GM12878 (cell line): Measurements from ENCODE around the gene MSI2. TPM values are rescaled to one million over a fixed set of nuclear protein-coding genes. Genes with fewer than 3 reads are reported as not detected.

Experiments used
- ATAC-seq: fragments of 200-7000 bp; cut with Tn5 transposase; 3 replicates; pipeline ENCODE4 v1.9.1; 2020; ENCODE audit warnings: mild to moderate bottlenecking, moderate library complexity
- BruUV-seq: library from RNA; stranded (reverse); fragments of 400-500 nt; replicated peaks from 2 replicates; lab custom pipeline; 2021; lab: Mats Ljungman, UMichigan
- CTCF ChIA-PET: fragments of 300-600 bp; sonication (Branson Sonifier 250); formaldehyde crosslinking; extraction: SDS; loops from one replicate; lab custom pipeline; 2021; ENCODE audit warnings: inconsistent platforms; lab: Yijun Ruan, JAX
- POLR2A ChIA-PET: fragments of 350-600 bp; formaldehyde crosslinking; extraction: SDS; loops from one replicate; lab custom pipeline; 2021; ENCODE audit warnings: inconsistent platforms; lab: Charles Lee
- RAD21 ChIA-PET: fragments of 300-600 bp; sonication (Branson Sonifier 250); formaldehyde crosslinking; loops from one replicate; lab custom pipeline; 2023; ENCODE audit warnings: antibody characterized with exemption; ENCODE audit not compliant: unreplicated experiment; lab: Charles Lee
- SMC1A ChIA-PET: fragments of 300-600 bp; sonication (Branson Sonifier 250); formaldehyde crosslinking; loops from one replicate; lab custom pipeline; 2023; ENCODE audit not compliant: unreplicated experiment, uncharacterized antibody; lab: Charles Lee
- DNase-seq: peaks from one replicate; pipeline ENCODE4 v3.0.0-alpha.2; 2011; ENCODE audit warnings: low read depth, low spot score
- FAIRE-seq: peaks from 3 replicates; lab custom pipeline; 2011; peaks lifted over from hg19 to GRCh38; lab: Jason Lieb, UNC
- H2AFZ ChIP-seq: 2 replicates; pipeline ENCODE4 v1.6.0; 2011; ENCODE audit warnings: low read depth, low read length, control low read depth; ENCODE audit not compliant: control insufficient read depth
- H3K27ac ChIP-seq: 2 replicates; pipeline ENCODE4 v1.5.1; 2011; ENCODE audit warnings: control low read depth; ENCODE audit not compliant: control insufficient read depth, insufficient read depth
- H3K27me3 ChIP-seq, 2 experiments: replicated peaks in 1 of 2; 2 replicates each; pipeline versions ENCODE4 v1.6.0 to v1.6.1; 2011; ENCODE audit warnings: low read length in 1 of 2; ENCODE audit not compliant: control insufficient read depth in 2 of 2, insufficient read depth in 2 of 2
- H3K36me3 ChIP-seq, 2 experiments: 2 replicates each; pipeline ENCODE4 v1.5.1; 2011; ENCODE audit warnings: low read length in 1 of 2; ENCODE audit not compliant: control insufficient read depth in 2 of 2, insufficient read depth in 2 of 2
- H3K4me1 ChIP-seq: 2 replicates; pipeline ENCODE4 v1.6.1; 2011; ENCODE audit warnings: mild to moderate bottlenecking, low read length, moderate library complexity, mixed read lengths; ENCODE audit not compliant: control insufficient read depth, insufficient read depth
- H3K4me2 ChIP-seq: 2 replicates; pipeline ENCODE4 v1.6.0; 2011; ENCODE audit warnings: control low read depth; ENCODE audit not compliant: control insufficient read depth, insufficient read depth
- H3K4me3 ChIP-seq: fragments of 200-600 bp; sonication (generic); 2 replicates; pipeline ENCODE4 v1.5.1; 2016
- H3K79me2 ChIP-seq: 2 replicates; pipeline ENCODE4 v1.6.0; 2011; ENCODE audit warnings: low read length; ENCODE audit not compliant: control insufficient read depth, insufficient read depth
- H3K9ac ChIP-seq: 2 replicates; pipeline ENCODE4 v1.8.0; 2011; ENCODE audit warnings: low read length, control low read depth, mixed read lengths; ENCODE audit not compliant: control insufficient read depth, insufficient read depth
- H3K9me3 ChIP-seq: replicated peaks from 3 replicates; pipeline ENCODE4 v1.5.1; 2011; ENCODE audit warnings: mild to moderate bottlenecking, low read length; ENCODE audit not compliant: control insufficient read depth, insufficient read depth
- H4K20me1 ChIP-seq: 2 replicates; pipeline ENCODE4 v1.6.0; 2011; ENCODE audit not compliant: control insufficient read depth, insufficient read depth
- DPF2 ChIP-seq: fragments of 450-650 bp; IDR thresholded peaks from 2 replicates; pipeline ENCODE4 v1.6.1; 2017; ENCODE audit warnings: mild to moderate bottlenecking
- EP300 ChIP-seq, 2 experiments: fragments of 150-350 bp in 1 of 2; IDR thresholded peaks; 2 replicates each; pipeline ENCODE4 v1.6.1; 2011 to 2012; ENCODE audit warnings: low read depth in 2 of 2, low read length in 2 of 2, borderline replicate concordance in 1 of 2, improper control_type of control experiment in 1 of 2, inconsistent platforms in 1 of 2; ENCODE audit not compliant: control insufficient read depth in 1 of 2
- ESRRA ChIP-seq: IDR thresholded peaks from 2 replicates; pipeline ENCODE4 v1.6.1; 2012; ENCODE audit warnings: mild to moderate bottlenecking, low read length, improper control_type of control experiment
- EZH2 ChIP-seq: IDR thresholded peaks from 2 replicates; pipeline ENCODE4 v1.6.1; 2012; ENCODE audit warnings: low read depth, mild to moderate bottlenecking, control low read depth, inconsistent platforms, low read length, borderline replicate concordance; ENCODE audit not compliant: control insufficient read depth
- MTA2 ChIP-seq: fragments of 450-650 bp; IDR thresholded peaks from 2 replicates; pipeline ENCODE4 v1.6.1; 2016; ENCODE audit warnings: low read depth, mild to moderate bottlenecking, moderate library complexity
- RB1 ChIP-seq: fragments of 450-650 bp; formaldehyde crosslinking; IDR thresholded peaks from 2 replicates; pipeline ENCODE4 v1.6.1; 2017; ENCODE audit warnings: mild to moderate bottlenecking, borderline replicate concordance
- SMARCA5 ChIP-seq: fragments of 450-650 bp; IDR thresholded peaks from 2 replicates; pipeline ENCODE4 v1.6.1; 2017; ENCODE audit warnings: mild to moderate bottlenecking
- WGBS: methylation state at CpG from one replicate; pipeline ENCODE4 v1.1.6; 2016; ENCODE audit warnings: low lambda C conversion rate; ENCODE audit not compliant: insufficient replicate concordance, insufficient coverage; ENCODE audit errors: missing lambda C conversion rate; 5-methylcytosine and 5-hydroxymethylcytosine counted together
- in situ Hi-C: fragments of 300-500 bp; cut with MboI; formaldehyde crosslinking; loops from 9 replicates; pipeline ENCODE4 v1.14.3; 2018; ENCODE audit warnings: mixed read lengths
- intact Hi-C: fragments of 100-400 bp; cut with micrococcal nuclease; formaldehyde crosslinking; loops from one replicate; pipeline ENCODE4 v1.14.2; 2022; ENCODE audit not compliant: unreplicated experiment
- polyA plus RNA-seq, 11 experiments: library from polyadenylated mRNA; depleted of rRNA in 4 of 11; unstranded in 6 of 11; stranded (reverse) in 5 of 11; fragments of >200 nt; fragmentation: Nextera tagmentation in 4 of 11; fragmentation: Illumina TruSeq in 1 of 11; extraction: Ambion mirVana in 4 of 11; extraction: Trizol in 1 of 11; gene quantifications; 1 replicate in 1 of 11; 2 replicates in 10 of 11; pipeline versions ENCODE4 v1.2.1 to v1.2.3, GENCODE V29; 2011 to 2016; ENCODE audit warnings: inconsistent platforms in 2 of 11, missing spikeins in 2 of 11, low read depth in 1 of 11
- total RNA-seq, 4 experiments: library from RNA; depleted of rRNA in 3 of 4; stranded (reverse); fragments of >200 nt in 3 of 4; fragmentation: Illumina TruSeq in 1 of 4; extraction: Trizol in 1 of 4; gene quantifications; 2 replicates each; pipeline versions ENCODE4 v1.2.1 to v1.2.3, GENCODE V29; 2013 to 2021
- TF ChIP-seq, protein P1 (sequence below): IDR thresholded peaks from 2 replicates; pipeline ENCODE4 v1.6.1; 2012; ENCODE audit warnings: mild to moderate bottlenecking, low read depth, low read length
- TF ChIP-seq, protein P2 (sequence below): fragments of 150-350 bp; IDR thresholded peaks from 2 replicates; pipeline ENCODE4 v1.6.1; 2016; ENCODE audit warnings: low read depth, low read length
- TF ChIP-seq, protein P3 (sequence below): fragments of 450-650 bp; formaldehyde crosslinking; IDR thresholded peaks from 2 replicates; pipeline ENCODE4 v1.4.0; 2020; ENCODE audit warnings: mild to moderate bottlenecking, moderate library complexity

The MSI2 gene
- total and polyA plus RNA-seq, 10 of the 15 experiments (the other 5 are each of a cell fraction or from before 2014, with no cell fraction given) = 6.1 to 76.1 (median 42.0) TPM

DNA sequence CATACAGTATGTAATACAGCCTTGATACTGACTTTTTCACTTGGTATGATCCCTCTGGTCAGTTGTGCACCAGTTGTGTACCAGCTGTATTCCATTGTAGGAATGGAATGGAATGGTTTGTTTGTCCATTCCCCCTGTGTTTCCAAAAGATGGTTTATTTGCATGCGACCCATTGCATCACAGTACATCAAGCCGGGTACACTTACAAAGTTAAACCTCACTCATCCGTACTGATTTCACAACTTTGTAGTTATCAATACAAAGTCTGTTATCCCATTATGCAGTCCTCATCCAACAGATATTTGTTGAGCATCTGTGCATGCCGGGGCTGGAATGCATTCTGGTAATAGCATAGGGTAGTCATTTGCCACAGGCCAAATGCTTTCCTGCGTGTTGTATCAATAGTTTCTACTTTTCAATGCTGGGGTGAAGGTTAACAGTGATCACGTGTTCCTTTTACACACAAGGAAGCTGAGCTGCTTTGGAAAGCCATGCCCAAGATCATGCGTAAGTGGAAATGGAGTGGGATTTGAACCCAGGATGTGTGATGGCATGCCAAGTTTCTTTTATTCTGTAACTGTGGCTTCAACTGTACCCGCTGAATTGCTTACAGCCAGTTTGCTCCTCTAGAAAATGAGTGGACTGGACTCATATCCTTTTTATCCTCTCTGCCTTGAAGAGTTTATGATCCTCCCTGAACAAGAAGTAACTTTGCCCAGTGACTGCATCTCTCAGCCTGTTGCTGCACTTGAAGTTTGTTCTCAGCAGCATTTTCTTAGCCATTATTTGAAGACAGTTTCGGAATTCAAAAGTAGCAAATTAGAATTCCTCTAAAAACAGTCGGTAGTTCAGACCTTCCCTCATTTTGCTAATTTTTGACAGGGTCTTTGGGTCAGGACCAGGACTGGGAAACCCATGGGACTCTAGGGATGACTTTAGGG, 260.2 kb downstream of the MSI2 start (continued):
- TF ChIP-seq, protein P1, sequence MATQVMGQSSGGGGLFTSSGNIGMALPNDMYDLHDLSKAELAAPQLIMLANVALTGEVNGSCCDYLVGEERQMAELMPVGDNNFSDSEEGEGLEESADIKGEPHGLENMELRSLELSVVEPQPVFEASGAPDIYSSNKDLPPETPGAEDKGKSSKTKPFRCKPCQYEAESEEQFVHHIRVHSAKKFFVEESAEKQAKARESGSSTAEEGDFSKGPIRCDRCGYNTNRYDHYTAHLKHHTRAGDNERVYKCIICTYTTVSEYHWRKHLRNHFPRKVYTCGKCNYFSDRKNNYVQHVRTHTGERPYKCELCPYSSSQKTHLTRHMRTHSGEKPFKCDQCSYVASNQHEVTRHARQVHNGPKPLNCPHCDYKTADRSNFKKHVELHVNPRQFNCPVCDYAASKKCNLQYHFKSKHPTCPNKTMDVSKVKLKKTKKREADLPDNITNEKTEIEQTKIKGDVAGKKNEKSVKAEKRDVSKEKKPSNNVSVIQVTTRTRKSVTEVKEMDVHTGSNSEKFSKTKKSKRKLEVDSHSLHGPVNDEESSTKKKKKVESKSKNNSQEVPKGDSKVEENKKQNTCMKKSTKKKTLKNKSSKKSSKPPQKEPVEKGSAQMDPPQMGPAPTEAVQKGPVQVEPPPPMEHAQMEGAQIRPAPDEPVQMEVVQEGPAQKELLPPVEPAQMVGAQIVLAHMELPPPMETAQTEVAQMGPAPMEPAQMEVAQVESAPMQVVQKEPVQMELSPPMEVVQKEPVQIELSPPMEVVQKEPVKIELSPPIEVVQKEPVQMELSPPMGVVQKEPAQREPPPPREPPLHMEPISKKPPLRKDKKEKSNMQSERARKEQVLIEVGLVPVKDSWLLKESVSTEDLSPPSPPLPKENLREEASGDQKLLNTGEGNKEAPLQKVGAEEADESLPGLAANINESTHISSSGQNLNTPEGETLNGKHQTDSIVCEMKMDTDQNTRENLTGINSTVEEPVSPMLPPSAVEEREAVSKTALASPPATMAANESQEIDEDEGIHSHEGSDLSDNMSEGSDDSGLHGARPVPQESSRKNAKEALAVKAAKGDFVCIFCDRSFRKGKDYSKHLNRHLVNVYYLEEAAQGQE = no peak
- no peak for TF ChIP-seq ESRRA
- TF ChIP-seq SMARCA5 = no peak
- no peak for TF ChIP-seq RB1
- TF ChIP-seq MTA2 = no peak
- no peak for TF ChIP-seq EZH2

DNA sequence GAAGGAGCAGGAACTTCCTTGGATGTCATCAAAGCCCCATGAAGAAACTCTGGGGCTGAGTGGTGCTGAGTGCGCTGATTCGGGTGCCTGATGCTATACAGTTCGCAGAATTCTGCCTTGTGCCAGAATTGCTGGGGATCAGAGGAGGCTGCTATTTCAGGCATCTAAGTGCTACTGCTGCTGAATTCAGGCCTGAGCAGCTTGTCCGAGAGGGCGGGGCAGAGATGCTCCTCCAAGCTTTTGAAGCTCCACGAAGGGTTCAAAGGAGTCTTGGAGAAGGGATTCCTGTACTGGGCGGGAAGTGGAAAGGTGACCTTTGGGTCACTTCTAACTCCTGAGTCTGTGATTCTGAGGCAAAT, 260.9 kb downstream of the MSI2 start:
- RAD21 ChIA-PET = no interaction called here
- TF ChIP-seq, protein P2, sequence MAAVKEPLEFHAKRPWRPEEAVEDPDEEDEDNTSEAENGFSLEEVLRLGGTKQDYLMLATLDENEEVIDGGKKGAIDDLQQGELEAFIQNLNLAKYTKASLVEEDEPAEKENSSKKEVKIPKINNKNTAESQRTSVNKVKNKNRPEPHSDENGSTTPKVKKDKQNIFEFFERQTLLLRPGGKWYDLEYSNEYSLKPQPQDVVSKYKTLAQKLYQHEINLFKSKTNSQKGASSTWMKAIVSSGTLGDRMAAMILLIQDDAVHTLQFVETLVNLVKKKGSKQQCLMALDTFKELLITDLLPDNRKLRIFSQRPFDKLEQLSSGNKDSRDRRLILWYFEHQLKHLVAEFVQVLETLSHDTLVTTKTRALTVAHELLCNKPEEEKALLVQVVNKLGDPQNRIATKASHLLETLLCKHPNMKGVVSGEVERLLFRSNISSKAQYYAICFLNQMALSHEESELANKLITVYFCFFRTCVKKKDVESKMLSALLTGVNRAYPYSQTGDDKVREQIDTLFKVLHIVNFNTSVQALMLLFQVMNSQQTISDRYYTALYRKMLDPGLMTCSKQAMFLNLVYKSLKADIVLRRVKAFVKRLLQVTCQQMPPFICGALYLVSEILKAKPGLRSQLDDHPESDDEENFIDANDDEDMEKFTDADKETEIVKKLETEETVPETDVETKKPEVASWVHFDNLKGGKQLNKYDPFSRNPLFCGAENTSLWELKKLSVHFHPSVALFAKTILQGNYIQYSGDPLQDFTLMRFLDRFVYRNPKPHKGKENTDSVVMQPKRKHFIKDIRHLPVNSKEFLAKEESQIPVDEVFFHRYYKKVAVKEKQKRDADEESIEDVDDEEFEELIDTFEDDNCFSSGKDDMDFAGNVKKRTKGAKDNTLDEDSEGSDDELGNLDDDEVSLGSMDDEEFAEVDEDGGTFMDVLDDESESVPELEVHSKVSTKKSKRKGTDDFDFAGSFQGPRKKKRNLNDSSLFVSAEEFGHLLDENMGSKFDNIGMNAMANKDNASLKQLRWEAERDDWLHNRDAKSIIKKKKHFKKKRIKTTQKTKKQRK = no peak
- TF ChIP-seq DPF2 (no peak), EP300 (IDR thresholded peaks at IDR 0.05; ENCODE audit: borderline replicate concordance in 1 of 2, control insufficient read depth in 1 of 2, low read depth in 2 of 2, low read length in 2 of 2) (no peak)
- TF ChIP-seq, protein P3, sequence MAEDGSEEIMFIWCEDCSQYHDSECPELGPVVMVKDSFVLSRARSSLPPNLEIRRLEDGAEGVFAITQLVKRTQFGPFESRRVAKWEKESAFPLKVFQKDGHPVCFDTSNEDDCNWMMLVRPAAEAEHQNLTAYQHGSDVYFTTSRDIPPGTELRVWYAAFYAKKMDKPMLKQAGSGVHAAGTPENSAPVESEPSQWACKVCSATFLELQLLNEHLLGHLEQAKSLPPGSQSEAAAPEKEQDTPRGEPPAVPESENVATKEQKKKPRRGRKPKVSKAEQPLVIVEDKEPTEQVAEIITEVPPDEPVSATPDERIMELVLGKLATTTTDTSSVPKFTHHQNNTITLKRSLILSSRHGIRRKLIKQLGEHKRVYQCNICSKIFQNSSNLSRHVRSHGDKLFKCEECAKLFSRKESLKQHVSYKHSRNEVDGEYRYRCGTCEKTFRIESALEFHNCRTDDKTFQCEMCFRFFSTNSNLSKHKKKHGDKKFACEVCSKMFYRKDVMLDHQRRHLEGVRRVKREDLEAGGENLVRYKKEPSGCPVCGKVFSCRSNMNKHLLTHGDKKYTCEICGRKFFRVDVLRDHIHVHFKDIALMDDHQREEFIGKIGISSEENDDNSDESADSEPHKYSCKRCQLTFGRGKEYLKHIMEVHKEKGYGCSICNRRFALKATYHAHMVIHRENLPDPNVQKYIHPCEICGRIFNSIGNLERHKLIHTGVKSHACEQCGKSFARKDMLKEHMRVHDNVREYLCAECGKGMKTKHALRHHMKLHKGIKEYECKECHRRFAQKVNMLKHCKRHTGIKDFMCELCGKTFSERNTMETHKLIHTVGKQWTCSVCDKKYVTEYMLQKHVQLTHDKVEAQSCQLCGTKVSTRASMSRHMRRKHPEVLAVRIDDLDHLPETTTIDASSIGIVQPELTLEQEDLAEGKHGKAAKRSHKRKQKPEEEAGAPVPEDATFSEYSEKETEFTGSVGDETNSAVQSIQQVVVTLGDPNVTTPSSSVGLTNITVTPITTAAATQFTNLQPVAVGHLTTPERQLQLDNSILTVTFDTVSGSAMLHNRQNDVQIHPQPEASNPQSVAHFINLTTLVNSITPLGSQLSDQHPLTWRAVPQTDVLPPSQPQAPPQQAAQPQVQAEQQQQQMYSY = no peak

More for the DNA sequence above, 260.9 kb downstream of the MSI2 start:
- Histone ChIP-seq H3K4me2 (no peak overlapping the region), H3K79me2 (peaks cover 2% of the 10 kb centered on the region; the same call in 1 of the 2 replicates), H3K27ac (no peak overlapping the region), H4K20me1 (no peaks in the 10 kb centered on the region), H3K36me3 (peaks cover 0 to 4% of the 10 kb centered on the region in 2 experiments; a peak in 2 of 4 replicates), H3K9me3 (no peaks in the 10 kb centered on the region), H3K4me3 (no peak overlapping the region), H3K4me1 (peaks cover 13% of the 10 kb centered on the region), H3K27me3 (no peaks in the 10 kb centered on the region), H3K9ac (no peak overlapping the region), H2AFZ (no peak overlapping the region)
- FAIRE-seq (no peak), ATAC-seq (no peak), DNase-seq (no peak)
- in situ Hi-C loops (no loop called here), intact Hi-C loops (no loop called here)
- ChIA-PET CTCF (interaction anchor here (1.0 to 1.6 kb wide), 3 partner anchors 77 to 316 kb away, joined by 3 to 5 read pairs (median 3); no protein-coding TSS in a partner anchor), POLR2A (no interaction called here), SMC1A (interaction anchor here (0.6 kb wide), 1 partner anchor 12 kb away, joined by 3 read pairs; no protein-coding TSS in a partner anchor)
- 97% methylated on average over 7 of the region's 7 CpGs for WGBS
- BruUV-seq = no TSS peak
